ENCODE measurements around the gene ZFPL1.

DNA sequence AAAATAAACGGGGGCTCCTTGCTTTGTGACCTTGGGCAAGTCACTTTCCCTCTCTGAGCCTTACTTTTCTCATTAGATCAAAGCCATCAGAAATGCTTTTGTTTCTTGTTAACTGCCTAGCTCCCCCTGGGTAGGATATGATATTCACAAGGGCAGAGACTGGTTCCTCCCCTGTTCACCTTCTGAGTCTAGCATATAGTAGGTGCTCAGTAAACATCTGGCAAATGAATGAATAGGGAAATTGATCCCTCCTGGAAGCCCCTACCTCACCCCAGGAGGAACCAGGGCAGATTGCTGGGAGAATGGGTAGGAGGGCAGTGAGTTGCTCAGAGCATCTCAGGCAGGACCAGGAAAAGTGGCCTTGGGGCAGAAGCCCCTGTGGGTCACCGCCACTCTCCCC, 49.6 kb upstream of the ZFPL1 start:
- TF ChIP-seq, protein P1, sequence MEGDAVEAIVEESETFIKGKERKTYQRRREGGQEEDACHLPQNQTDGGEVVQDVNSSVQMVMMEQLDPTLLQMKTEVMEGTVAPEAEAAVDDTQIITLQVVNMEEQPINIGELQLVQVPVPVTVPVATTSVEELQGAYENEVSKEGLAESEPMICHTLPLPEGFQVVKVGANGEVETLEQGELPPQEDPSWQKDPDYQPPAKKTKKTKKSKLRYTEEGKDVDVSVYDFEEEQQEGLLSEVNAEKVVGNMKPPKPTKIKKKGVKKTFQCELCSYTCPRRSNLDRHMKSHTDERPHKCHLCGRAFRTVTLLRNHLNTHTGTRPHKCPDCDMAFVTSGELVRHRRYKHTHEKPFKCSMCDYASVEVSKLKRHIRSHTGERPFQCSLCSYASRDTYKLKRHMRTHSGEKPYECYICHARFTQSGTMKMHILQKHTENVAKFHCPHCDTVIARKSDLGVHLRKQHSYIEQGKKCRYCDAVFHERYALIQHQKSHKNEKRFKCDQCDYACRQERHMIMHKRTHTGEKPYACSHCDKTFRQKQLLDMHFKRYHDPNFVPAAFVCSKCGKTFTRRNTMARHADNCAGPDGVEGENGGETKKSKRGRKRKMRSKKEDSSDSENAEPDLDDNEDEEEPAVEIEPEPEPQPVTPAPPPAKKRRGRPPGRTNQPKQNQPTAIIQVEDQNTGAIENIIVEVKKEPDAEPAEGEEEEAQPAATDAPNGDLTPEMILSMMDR (IDR thresholded peaks at IDR 0.05), result no peak
- no peak for TF ChIP-seq POLR2A (IDR thresholded peaks at IDR 0.05)

All from heart left ventricle (tissue), 13 donors.